ENCODE data around the gene TOMM40. TPM values are rescaled to one million over a fixed set of nuclear protein-coding genes. Genes with fewer than 3 reads are reported as not detected.
"Not testable (repeated sequence)": the region's sequence is repeated elsewhere in the genome, so short reads cannot be mapped to it uniquely, and the experiment has no call there.

Gene TOMM40
- total RNA-seq, 1 donor: 23.4 TPM

- Histone ChIP-seq H3K9me3 (ENCODE audit: low read depth, low read length) (no peaks in the 10 kb centered on the region), H3K4me1 (ENCODE audit: insufficient read depth, low read length) (no peaks in the 10 kb centered on the region), H3K4me3 (ENCODE audit: low read length) (no peak overlapping the region), H3K27me3 (ENCODE audit: insufficient read depth, low read length) (peaks cover 16% of the 10 kb centered on the region)
Measured at GRCh38 chr19:44903602-44904425, 12.8 kb downstream of the TOMM40 start.

GRCh38 chr19:44904426-44904994 lies 13.5 kb downstream of the TOMM40 start:
- H3K4me1 ChIP-seq (ENCODE audit: insufficient read depth, low read length): no peaks in the 10 kb centered on the region
- H3K27me3 ChIP-seq (ENCODE audit: insufficient read depth, low read length): peaks cover 16% of the 10 kb centered on the region
- H3K4me3 ChIP-seq (ENCODE audit: low read length): no peak overlapping the region
- H3K9me3 ChIP-seq (ENCODE audit: low read depth, low read length): no peaks in the 10 kb centered on the region

GRCh38 chr19:44905437-44906160 lies 14.5 kb downstream of the TOMM40 start, which contains the start of gene APOE:
APOE (plus strand) TSS chr19:44905796; CDS start chr19:44906625, 829 bp downstream.
- H3K27me3 ChIP-seq (ENCODE audit: insufficient read depth, low read length): peaks cover 16% of the 10 kb centered on the region
- no peak within 1 kb of the TSS for H3K4me3 ChIP-seq (ENCODE audit: low read length)
- H3K4me1 ChIP-seq (ENCODE audit: insufficient read depth, low read length): no peaks in the 10 kb centered on the region
- no peaks in the 10 kb centered on the region for H3K9me3 ChIP-seq (ENCODE audit: low read depth, low read length)

- Histone ChIP-seq H3K9me3 (ENCODE audit: low read depth, low read length) (no peaks in the 10 kb centered on the region), H3K4me1 (ENCODE audit: insufficient read depth, low read length) (no peaks in the 10 kb centered on the region), H3K27me3 (ENCODE audit: insufficient read depth, low read length) (peaks cover 16% of the 10 kb centered on the region), H3K4me3 (ENCODE audit: low read length) (no peak overlapping the region)
Measured at GRCh38 chr19:44907613-44908012, 16.6 kb downstream of the TOMM40 start.

GRCh38 chr19:44908074-44908835 lies 17.2 kb downstream of the TOMM40 start:
- Histone ChIP-seq H3K27me3 (ENCODE audit: insufficient read depth, low read length) (peaks cover 16% of the 10 kb centered on the region), H3K4me3 (ENCODE audit: low read length) (no peak overlapping the region), H3K4me1 (ENCODE audit: insufficient read depth, low read length) (peaks cover 4% of the 10 kb centered on the region), H3K9me3 (ENCODE audit: low read depth, low read length) (no peaks in the 10 kb centered on the region)

GRCh38 chr19:44908836-44909261 lies 17.8 kb downstream of the TOMM40 start:
- H3K27me3 ChIP-seq (ENCODE audit: insufficient read depth, low read length): peaks cover 16% of the 10 kb centered on the region
- no peaks in the 10 kb centered on the region for H3K9me3 ChIP-seq (ENCODE audit: low read depth, low read length)
- H3K4me3 ChIP-seq (ENCODE audit: low read length): no peak overlapping the region
- H3K4me1 ChIP-seq (ENCODE audit: insufficient read depth, low read length): peaks cover 9% of the 10 kb centered on the region

GRCh38 chr19:44909775-44910174 lies 18.7 kb downstream of the TOMM40 start:
- Histone ChIP-seq H3K27me3 (ENCODE audit: insufficient read depth, low read length) (peaks cover 17% of the 10 kb centered on the region), H3K4me1 (ENCODE audit: insufficient read depth, low read length) (peaks cover 18% of the 10 kb centered on the region), H3K4me3 (ENCODE audit: low read length) (no peak overlapping the region), H3K9me3 (ENCODE audit: low read depth, low read length) (no peaks in the 10 kb centered on the region)

GRCh38 chr19:44911896-44912295 lies 20.8 kb downstream of the TOMM40 start:
- not testable (repeated sequence) for H3K9me3 ChIP-seq (ENCODE audit: low read depth, low read length); H3K27me3 ChIP-seq (ENCODE audit: insufficient read depth, low read length); H3K4me3 ChIP-seq (ENCODE audit: low read length)
- H3K4me1 ChIP-seq (ENCODE audit: insufficient read depth, low read length): peaks cover 19% of the 10 kb centered on the region

GRCh38 chr19:44912854-44913253 lies 21.8 kb downstream of the TOMM40 start:
- H3K9me3 ChIP-seq (ENCODE audit: low read depth, low read length): no peaks in the 10 kb centered on the region
- H3K4me1 ChIP-seq (ENCODE audit: insufficient read depth, low read length): peaks cover 19% of the 10 kb centered on the region
- peaks cover 2% of the 10 kb centered on the region for H3K27me3 ChIP-seq (ENCODE audit: insufficient read depth, low read length)
- H3K4me3 ChIP-seq (ENCODE audit: low read length): no peak overlapping the region

GRCh38 chr19:44913512-44914432 lies 22.7 kb downstream of the TOMM40 start:
- H3K27me3 ChIP-seq (ENCODE audit: insufficient read depth, low read length); H3K4me3 ChIP-seq (ENCODE audit: low read length); H3K9me3 ChIP-seq (ENCODE audit: low read depth, low read length): not testable (repeated sequence)
- peaks cover 19% of the 10 kb centered on the region for H3K4me1 ChIP-seq (ENCODE audit: insufficient read depth, low read length)

- not testable (repeated sequence) for H3K27me3 ChIP-seq (ENCODE audit: insufficient read depth, low read length); H3K9me3 ChIP-seq (ENCODE audit: low read depth, low read length)
- Histone ChIP-seq H3K4me3 (ENCODE audit: low read length) (peak within 1 kb of the TSS; percentile 44), H3K4me1 (ENCODE audit: insufficient read depth, low read length) (peaks cover 19% of the 10 kb centered on the region)
Measured at GRCh38 chr19:44914433-44915206, 23.6 kb downstream of the TOMM40 start, which contains the start of gene APOC1. APOC1 (plus strand) TSS chr19:44914608; CDS start chr19:44914892, 284 bp downstream.

GRCh38 chr19:44924243-44924725 lies 33.2 kb downstream of the TOMM40 start:
- no peak overlapping the region for H3K4me3 ChIP-seq (ENCODE audit: low read length)
- no peaks in the 10 kb centered on the region for H3K9me3 ChIP-seq (ENCODE audit: low read depth, low read length)
- no peaks in the 10 kb centered on the region for H3K27me3 ChIP-seq (ENCODE audit: insufficient read depth, low read length)
- H3K4me1 ChIP-seq (ENCODE audit: insufficient read depth, low read length): peaks cover 30% of the 10 kb centered on the region

Data from mononuclear cell (primary cell).